GM12878 (cell line): ENCODE data around the gene MAT1A. TPM values are rescaled to one million over a fixed set of nuclear protein-coding genes. Genes with fewer than 3 reads are reported as not detected.

ENCODE experiments used
- ATAC-seq: fragments of 200-7000 bp; cut with Tn5 transposase; 3 replicates; pipeline ENCODE4 v1.9.1; 2020; ENCODE audit warnings: mild to moderate bottlenecking, moderate library complexity
- BruUV-seq: library from RNA; stranded (reverse); fragments of 400-500 nt; replicated peaks from 2 replicates; lab custom pipeline; 2021; lab: Mats Ljungman, UMichigan
- CTCF ChIA-PET: fragments of 300-600 bp; sonication (Branson Sonifier 250); formaldehyde crosslinking; extraction: SDS; loops from one replicate; lab custom pipeline; 2021; ENCODE audit warnings: inconsistent platforms; lab: Yijun Ruan, JAX
- POLR2A ChIA-PET: fragments of 350-600 bp; formaldehyde crosslinking; extraction: SDS; loops from one replicate; lab custom pipeline; 2021; ENCODE audit warnings: inconsistent platforms; lab: Charles Lee
- RAD21 ChIA-PET: fragments of 300-600 bp; sonication (Branson Sonifier 250); formaldehyde crosslinking; loops from one replicate; lab custom pipeline; 2023; ENCODE audit warnings: antibody characterized with exemption; ENCODE audit not compliant: unreplicated experiment; lab: Charles Lee
- SMC1A ChIA-PET: fragments of 300-600 bp; sonication (Branson Sonifier 250); formaldehyde crosslinking; loops from one replicate; lab custom pipeline; 2023; ENCODE audit not compliant: unreplicated experiment, uncharacterized antibody; lab: Charles Lee
- DNase-seq: peaks from one replicate; pipeline ENCODE4 v3.0.0-alpha.2; 2011; ENCODE audit warnings: low read depth, low spot score
- FAIRE-seq: peaks from 3 replicates; lab custom pipeline; 2011; peaks lifted over from hg19 to GRCh38; lab: Jason Lieb, UNC
- H2AFZ ChIP-seq: 2 replicates; pipeline ENCODE4 v1.6.0; 2011; ENCODE audit warnings: low read depth, low read length, control low read depth; ENCODE audit not compliant: control insufficient read depth
- H3K27ac ChIP-seq: 2 replicates; pipeline ENCODE4 v1.5.1; 2011; ENCODE audit warnings: control low read depth; ENCODE audit not compliant: control insufficient read depth, insufficient read depth
- H3K27me3 ChIP-seq, 2 experiments: replicated peaks in 1 of 2; 2 replicates each; pipeline versions ENCODE4 v1.6.0 to v1.6.1; 2011; ENCODE audit warnings: low read length in 1 of 2; ENCODE audit not compliant: control insufficient read depth in 2 of 2, insufficient read depth in 2 of 2
- H3K36me3 ChIP-seq, 2 experiments: 2 replicates each; pipeline ENCODE4 v1.5.1; 2011; ENCODE audit warnings: low read length in 1 of 2; ENCODE audit not compliant: control insufficient read depth in 2 of 2, insufficient read depth in 2 of 2
- H3K4me1 ChIP-seq: 2 replicates; pipeline ENCODE4 v1.6.1; 2011; ENCODE audit warnings: mild to moderate bottlenecking, low read length, moderate library complexity, mixed read lengths; ENCODE audit not compliant: control insufficient read depth, insufficient read depth
- H3K4me2 ChIP-seq: 2 replicates; pipeline ENCODE4 v1.6.0; 2011; ENCODE audit warnings: control low read depth; ENCODE audit not compliant: control insufficient read depth, insufficient read depth
- H3K4me3 ChIP-seq: fragments of 200-600 bp; sonication (generic); 2 replicates; pipeline ENCODE4 v1.5.1; 2016
- H3K79me2 ChIP-seq: 2 replicates; pipeline ENCODE4 v1.6.0; 2011; ENCODE audit warnings: low read length; ENCODE audit not compliant: control insufficient read depth, insufficient read depth
- H3K9ac ChIP-seq: 2 replicates; pipeline ENCODE4 v1.8.0; 2011; ENCODE audit warnings: low read length, control low read depth, mixed read lengths; ENCODE audit not compliant: control insufficient read depth, insufficient read depth
- H3K9me3 ChIP-seq: replicated peaks from 3 replicates; pipeline ENCODE4 v1.5.1; 2011; ENCODE audit warnings: mild to moderate bottlenecking, low read length; ENCODE audit not compliant: control insufficient read depth, insufficient read depth
- H4K20me1 ChIP-seq: 2 replicates; pipeline ENCODE4 v1.6.0; 2011; ENCODE audit not compliant: control insufficient read depth, insufficient read depth
- ATF2 ChIP-seq: IDR thresholded peaks from 2 replicates; pipeline ENCODE4 v1.6.1; 2012; ENCODE audit warnings: low read length, inconsistent platforms
- BACH1 ChIP-seq: fragments of 450-650 bp; IDR thresholded peaks from 2 replicates; pipeline ENCODE4 v1.6.1; 2017; ENCODE audit warnings: mild to moderate bottlenecking, borderline replicate concordance
- HSF1 ChIP-seq: fragments of 150-350 bp; IDR thresholded peaks from 2 replicates; pipeline ENCODE4 v1.6.1; 2014; ENCODE audit warnings: mild to moderate bottlenecking, low read depth, low read length
- IKZF2 ChIP-seq, 2 experiments: fragments of 450-650 bp; IDR thresholded peaks; 2 replicates each; pipeline ENCODE4 v1.6.1; 2017; ENCODE audit warnings: mild to moderate bottlenecking in 2 of 2, moderate library complexity in 2 of 2
- KAT2A ChIP-seq: conservative IDR thresholded peaks from 2 replicates; pipeline ENCODE4 v1.6.1; 2011; ENCODE audit warnings: low read depth, low read length; ENCODE audit not compliant: control insufficient read depth
- MTA3 ChIP-seq: IDR thresholded peaks from 2 replicates; pipeline ENCODE4 v1.6.1; 2012; ENCODE audit warnings: low read length, inconsistent platforms, borderline replicate concordance
- POLR2AphosphoS2 ChIP-seq: IDR thresholded peaks from 2 replicates; pipeline ENCODE4 v1.6.1; 2011; ENCODE audit warnings: low read depth, mild to moderate bottlenecking, low read length, improper control_type of control experiment, moderate library complexity
- RUNX3 ChIP-seq: IDR thresholded peaks from 2 replicates; pipeline ENCODE4 v1.6.1; 2012; ENCODE audit warnings: low read length, inconsistent platforms
- YY1 ChIP-seq: IDR thresholded peaks from 2 replicates; pipeline ENCODE4 v1.6.1; 2011; ENCODE audit warnings: low read depth, mild to moderate bottlenecking, low read length
- WGBS: methylation state at CpG from one replicate; pipeline ENCODE4 v1.1.6; 2016; ENCODE audit warnings: low lambda C conversion rate; ENCODE audit not compliant: insufficient replicate concordance, insufficient coverage; ENCODE audit errors: missing lambda C conversion rate; 5-methylcytosine and 5-hydroxymethylcytosine counted together
- in situ Hi-C: fragments of 300-500 bp; cut with MboI; formaldehyde crosslinking; loops from 9 replicates; pipeline ENCODE4 v1.14.3; 2018; ENCODE audit warnings: mixed read lengths
- intact Hi-C: fragments of 100-400 bp; cut with micrococcal nuclease; formaldehyde crosslinking; loops from one replicate; pipeline ENCODE4 v1.14.2; 2022; ENCODE audit not compliant: unreplicated experiment
- polyA plus RNA-seq, 11 experiments: library from polyadenylated mRNA; depleted of rRNA in 4 of 11; unstranded in 6 of 11; stranded (reverse) in 5 of 11; fragments of >200 nt; fragmentation: Nextera tagmentation in 4 of 11; fragmentation: Illumina TruSeq in 1 of 11; extraction: Ambion mirVana in 4 of 11; extraction: Trizol in 1 of 11; gene quantifications; 1 replicate in 1 of 11; 2 replicates in 10 of 11; pipeline versions ENCODE4 v1.2.1 to v1.2.3, GENCODE V29; 2011 to 2016; ENCODE audit warnings: inconsistent platforms in 2 of 11, missing spikeins in 2 of 11, low read depth in 1 of 11
- total RNA-seq, 4 experiments: library from RNA; depleted of rRNA in 3 of 4; stranded (reverse); fragments of >200 nt in 3 of 4; fragmentation: Illumina TruSeq in 1 of 4; extraction: Trizol in 1 of 4; gene quantifications; 2 replicates each; pipeline versions ENCODE4 v1.2.1 to v1.2.3, GENCODE V29; 2013 to 2021

MAT1A gene
- total and polyA plus RNA-seq, 10 of the 15 experiments (the other 5 are each of a cell fraction or from before 2014, with no cell fraction given) = 0.23 TPM; not detected in 9

GRCh38 chr10:80296942-80297341 lies 7.5 kb upstream of the MAT1A start (continued):
- TF ChIP-seq ATF2 = no peak
- no peak for TF ChIP-seq BACH1
- TF ChIP-seq POLR2AphosphoS2 = no peak
- no peak for TF ChIP-seq RUNX3
- TF ChIP-seq KAT2A = no peak
- no peak for TF ChIP-seq MTA3

GRCh38 chr10:80292607-80293239 lies 3.3 kb upstream of the MAT1A start:
- H2AFZ ChIP-seq = no peak overlapping the region
- intact Hi-C loops (no loop called here), in situ Hi-C loops (no loop called here)
- no peaks in the 10 kb centered on the region for H3K9me3 ChIP-seq
- ChIA-PET SMC1A (no interaction called here), POLR2A (no interaction called here), RAD21 (no interaction called here), CTCF (no interaction called here)
- no peaks in the 10 kb centered on the region for H3K79me2 ChIP-seq
- WGBS = 12% methylated on average over 6 of the region's 6 CpGs
- no peaks in the 10 kb centered on the region for H3K4me1 ChIP-seq
- ATAC-seq = no peak
- DNase-seq = no peak
- H3K27me3 ChIP-seq = peaks cover 0 to 6% of the 10 kb centered on the region in 2 experiments; a peak in 2 of 4 replicates
- no peaks in the 10 kb centered on the region for H3K36me3 ChIP-seq
- no peak overlapping the region for H3K27ac ChIP-seq
- no TSS peak for BruUV-seq
- H4K20me1 ChIP-seq = no peaks in the 10 kb centered on the region
- no peak for FAIRE-seq
- H3K4me3 ChIP-seq = no peak overlapping the region
- TF ChIP-seq YY1 = no peak
- no peak for TF ChIP-seq HSF1
- no peak for TF ChIP-seq IKZF2 (IDR thresholded peaks at IDR 0.05)
- TF ChIP-seq, all 136 proteins: peak for 0
- no peak overlapping the region for H3K4me2 ChIP-seq
- no peak overlapping the region for H3K9ac ChIP-seq
